Sigmoid colon (tissue), 7 donors: ENCODE results near the gene ETV5. TPM values are rescaled to one million over a fixed set of nuclear protein-coding genes. Genes with fewer than 3 reads are reported as not detected.

Experiments used
- DNase-seq: peaks from one replicate; pipeline ENCODE4 v3.0.0-alpha.2; 2019
- H3K27ac ChIP-seq, 4 donors: fragments of 200-600 bp; sonication (generic); one replicate each; pipeline ENCODE4 v1.5.1; 2016 to 2019; ENCODE audit warnings: mild to moderate bottlenecking in 1 of 4
- H3K27me3 ChIP-seq, 3 donors: fragments of 200-600 bp; sonication (generic); one replicate each; pipeline ENCODE4 v1.5.1; 2019; ENCODE audit warnings: mild to moderate bottlenecking in 1 of 3
- H3K36me3 ChIP-seq, 4 donors: fragments of 200-600 bp; sonication (generic); one replicate each; pipeline ENCODE4 v1.5.1; 2016 to 2019
- H3K4me1 ChIP-seq, 4 donors: fragments of 200-600 bp; sonication (generic); one replicate each; pipeline ENCODE4 v1.5.1; 2017 to 2019
- H3K4me3 ChIP-seq, 4 donors: fragments of 200-600 bp; sonication (generic); one replicate each; pipeline ENCODE4 v1.5.1; 2017 to 2019; ENCODE audit warnings: mild to moderate bottlenecking in 2 of 4, moderate library complexity in 1 of 4
- H3K9me3 ChIP-seq, 4 donors: fragments of 200-600 bp in 3 of 4; sonication (generic) in 3 of 4; one replicate each; pipeline versions ENCODE4 v1.5.1 to v1.6.1; 2013 to 2019
- CTCF ChIP-seq, 4 experiments: fragments of 450-650 bp in 3 of 4; fragments of 200-600 bp in 1 of 4; IDR thresholded peaks; one replicate each; pipeline ENCODE4 v1.5.1; 2016 to 2019; ENCODE audit warnings: antibody characterized with exemption in 4 of 4, mild to moderate bottlenecking in 3 of 4, moderate library complexity in 2 of 4
- EP300 ChIP-seq, 4 donors: sonication (generic); formaldehyde crosslinking; IDR thresholded peaks; one replicate each; pipeline ENCODE4 v1.6.1; 2017; ENCODE audit warnings: antibody characterized with exemption in 4 of 4
- POLR2A ChIP-seq, 2 donors: fragments of 450-650 bp; IDR thresholded peaks; one replicate each; pipeline ENCODE4 v1.6.1; 2016; ENCODE audit warnings: antibody characterized with exemption in 2 of 2, mild to moderate bottlenecking in 2 of 2, moderate library complexity in 2 of 2
- POLR2AphosphoS5 ChIP-seq, 4 donors: sonication (generic); formaldehyde crosslinking; IDR thresholded peaks; one replicate each; pipeline ENCODE4 v1.6.1; 2017; ENCODE audit warnings: antibody characterized with exemption in 4 of 4
- WGBS, 2 donors: extraction: QIAGEN DNeasy Blood & Tissue Kit; methylation state at CpG; one replicate each; pipeline ENCODE4 v1.1.7; 2013; 5-methylcytosine and 5-hydroxymethylcytosine counted together
- intact Hi-C: fragments of 100-400 bp; cut with DNase I; formaldehyde crosslinking; loops from one replicate; pipeline ENCODE4 v1.15.1; 2023
- polyA plus RNA-seq, 3 donors: library from polyadenylated mRNA; stranded (reverse); fragments of 200-250 nt; gene quantifications; one replicate each; pipeline ENCODE4 v1.2.3, GENCODE V29; 2013
- small RNA-seq, 3 donors: library from RNA; depleted of rRNA; stranded (forward); fragments of <200 nt; gene quantifications; one replicate each; pipeline ENCODE3, GENCODE V24; 2016
- total RNA-seq, 4 donors: library from RNA; depleted of rRNA; stranded (reverse); fragments of >200 nt; gene quantifications; one replicate each; pipeline ENCODE4 v1.1.0, GENCODE V29; 2016
- donor health status: healthy with polysubstance abuse.
- donor health status: Bipolar disorder and iron deficiency.
- donor health status: healthy.

Gene ETV5
- total and polyA plus RNA-seq, 7 donors: 2.3 to 8.4 (median 6.3) TPM

- no peaks in the 10 kb centered on the region for H3K36me3 ChIP-seq
- TF ChIP-seq POLR2AphosphoS5 (IDR thresholded peaks at IDR 0.05) (no peak), CTCF (IDR thresholded peaks at IDR 0.05) (no peak), POLR2A (IDR thresholded peaks at IDR 0.05) (no peak), EP300 (IDR thresholded peaks at IDR 0.05) (no peak)
- no peaks in the 10 kb centered on the region for H3K27me3 ChIP-seq
- H3K4me1 ChIP-seq: peaks cover 0 to 4% (median 0%) of the 10 kb centered on the region in 4 donors
- no peak overlapping the region for H3K27ac ChIP-seq
- DNase-seq: no peak
- intact Hi-C loops: no loop called here
- no peak overlapping the region for H3K4me3 ChIP-seq
- WGBS, 2 donors: 82 to 93% methylated on average over 3 of the region's 3 CpGs
- H3K9me3 ChIP-seq: no peaks in the 10 kb centered on the region
Measured at GRCh38 chr3:185997130-185997529, 111.8 kb downstream of the ETV5 start.

Small RNA genes lying within 50 kb of the gene (small RNA-seq; reads per million reads assigned to genes)
- 0 reads per million in 3 donors for gene RF00017

Other genes starting within 250 kb of the ETV5 start
- 100 to 1,000 TPM; 113 to 159 (median 123) TPM for gene TRA2B, start 171.1 kb downstream of the ETV5 start, total RNA-seq
- gene TRA2B, start 171.1 kb downstream of the ETV5 start, polyA plus RNA-seq: 10 to 100 TPM; 62.5 to 86.7 (median 64.0) TPM